Measurements from ENCODE around the gene ZCWPW2. TPM values are rescaled to one million over a fixed set of nuclear protein-coding genes. Genes with fewer than 3 reads are reported as not detected.

The ZCWPW2 gene
- total RNA-seq, 1 experiment from 2014 or later: not detected

DNA sequence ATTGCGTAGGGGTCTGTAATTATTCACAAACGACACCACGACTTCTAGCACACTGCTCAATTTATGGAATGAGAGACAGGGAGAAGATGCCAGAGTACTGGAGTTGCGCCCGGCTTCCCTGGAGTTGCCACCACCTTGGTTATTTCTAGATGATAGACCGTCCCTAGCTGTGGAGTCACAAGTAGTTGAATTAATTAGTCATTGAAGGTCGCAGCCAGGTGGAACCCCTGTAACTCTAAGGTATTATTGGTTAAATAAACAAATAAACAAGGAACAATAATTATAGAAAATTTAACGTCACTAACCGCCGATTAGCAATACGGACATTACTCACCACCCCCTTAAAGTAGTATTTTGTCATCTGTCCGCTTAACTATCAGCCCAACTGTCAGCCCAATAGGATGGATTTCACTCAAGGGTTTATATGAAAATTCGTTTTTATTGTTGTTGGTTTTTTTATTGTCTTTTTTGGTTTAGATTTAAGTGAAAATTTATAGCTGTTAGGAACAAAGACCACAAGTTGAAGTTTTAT is 1.0 kb downstream of the ZCWPW2 start:
- DNase-seq (ENCODE audit: low read depth): no peak

DNA sequence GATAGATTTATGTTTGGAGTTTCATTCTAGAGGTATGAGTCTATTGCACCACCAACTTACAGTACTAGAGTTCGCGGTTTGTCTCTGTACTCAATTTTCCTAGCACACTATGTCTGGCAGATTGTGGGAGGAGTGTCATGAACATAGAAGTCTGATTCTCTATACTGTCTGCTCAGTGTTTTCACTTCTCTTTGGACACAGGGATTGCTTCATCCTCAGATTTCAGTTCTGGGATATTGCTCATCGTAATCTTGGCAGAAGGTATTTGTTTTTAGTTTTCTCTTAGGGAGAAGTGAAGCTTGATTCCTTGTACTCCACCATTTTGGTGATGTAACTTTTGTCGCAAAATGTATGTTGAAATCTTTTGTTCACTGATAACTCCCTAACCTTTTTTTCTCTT is 27.9 kb downstream of the ZCWPW2 start:
- DNase-seq (ENCODE audit: low read depth): peak; percentile 50

DNA sequence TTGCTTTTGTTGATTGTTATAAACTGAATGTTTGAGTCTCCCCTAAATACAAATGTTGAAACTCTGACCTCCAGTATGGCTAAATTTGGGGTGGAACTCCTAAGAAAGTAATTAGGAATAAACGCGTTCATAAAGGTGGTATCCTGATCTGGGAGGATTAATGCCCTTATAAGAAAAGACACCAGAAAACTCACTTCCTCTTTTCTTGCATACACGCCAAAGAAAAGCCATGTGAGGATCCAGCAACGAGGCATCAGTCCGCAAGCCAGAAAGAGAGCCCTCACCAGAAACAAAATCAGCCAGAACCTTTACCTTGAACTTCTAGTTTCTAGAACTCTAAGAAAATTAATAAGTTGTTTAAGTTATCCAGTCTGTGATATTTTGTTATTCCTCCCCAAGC is 37.5 kb downstream of the ZCWPW2 start:
- no peak for DNase-seq (ENCODE audit: low read depth)

DNA sequence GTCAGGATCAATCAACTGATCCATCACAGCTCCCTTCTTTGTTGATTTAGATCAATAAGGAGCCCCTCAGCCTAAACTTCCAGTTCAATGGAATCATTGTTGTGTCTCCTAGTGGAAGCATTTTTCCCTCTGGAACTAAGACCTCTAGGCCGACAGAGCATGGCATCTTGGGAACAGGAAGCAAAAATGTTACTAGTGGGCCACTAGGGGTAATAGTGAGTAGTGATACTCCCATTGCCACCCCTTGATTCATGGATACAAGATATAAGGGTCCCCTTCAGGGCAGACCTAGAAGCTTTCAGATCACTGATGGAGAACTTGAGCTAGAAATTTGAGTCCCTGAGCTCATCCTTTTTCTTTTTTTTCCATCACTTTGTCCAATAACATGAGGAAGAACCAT is 40.5 kb downstream of the ZCWPW2 start:
- DNase-seq (ENCODE audit: low read depth): no peak

DNA sequence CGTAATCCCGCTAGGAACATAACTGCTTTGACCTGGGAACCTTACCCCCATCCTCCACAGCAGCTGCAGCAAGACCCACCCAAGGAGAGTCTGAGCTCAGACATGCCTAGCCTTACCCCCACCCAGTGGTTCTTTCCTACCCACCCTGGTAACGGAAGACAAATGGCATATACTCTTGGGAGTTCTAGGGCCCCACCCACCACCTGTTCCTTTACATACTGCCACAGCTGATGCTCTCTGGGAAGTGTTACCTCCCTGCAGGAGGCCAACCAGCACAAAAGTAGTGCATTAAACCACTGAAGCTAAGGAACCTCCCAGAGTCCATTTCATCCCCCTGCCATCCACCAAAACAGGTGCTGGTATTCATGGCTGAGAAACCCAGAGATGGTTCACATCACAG is 50.7 kb downstream of the ZCWPW2 start:
- no peak for DNase-seq (ENCODE audit: low read depth)

DNA sequence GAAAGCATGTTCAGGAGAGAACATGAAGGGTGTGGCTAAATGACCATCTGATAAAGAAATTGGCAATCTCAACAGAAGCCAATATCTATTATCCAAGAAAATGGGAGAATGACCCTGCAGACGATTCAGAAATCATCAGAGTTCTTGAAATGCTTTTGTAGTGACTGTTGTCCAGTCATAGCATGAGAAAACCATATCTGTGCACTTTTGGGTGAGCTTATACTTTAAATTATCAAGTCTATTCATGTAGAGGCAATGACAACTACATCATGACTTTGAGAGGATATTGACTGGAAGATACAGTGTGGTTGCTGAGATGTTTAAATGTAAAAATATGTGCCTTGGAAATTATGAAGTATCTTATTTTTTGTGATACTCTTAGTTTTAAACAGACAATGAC is 57.7 kb downstream of the ZCWPW2 start:
- DNase-seq (ENCODE audit: low read depth): no peak

DNA sequence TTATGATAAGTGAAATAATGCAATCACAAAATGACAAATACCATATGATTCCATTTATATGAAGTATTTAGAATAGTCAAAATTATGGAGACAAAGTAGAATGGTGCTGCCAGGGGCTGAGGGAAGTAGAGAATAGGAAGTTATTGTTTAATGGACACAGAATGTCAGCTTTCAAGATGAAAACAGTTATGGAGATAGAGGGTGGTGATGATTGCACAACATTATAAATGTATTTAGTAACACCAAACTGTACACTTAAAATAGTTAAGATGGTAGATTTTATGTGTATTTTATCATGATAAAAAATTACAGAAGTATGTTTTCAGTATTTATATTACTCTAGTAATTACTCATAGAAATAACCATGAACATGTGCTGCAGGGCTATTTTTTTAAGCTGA is 100.9 kb downstream of the ZCWPW2 start:
- DNase-seq (ENCODE audit: low read depth): no peak

DNA sequence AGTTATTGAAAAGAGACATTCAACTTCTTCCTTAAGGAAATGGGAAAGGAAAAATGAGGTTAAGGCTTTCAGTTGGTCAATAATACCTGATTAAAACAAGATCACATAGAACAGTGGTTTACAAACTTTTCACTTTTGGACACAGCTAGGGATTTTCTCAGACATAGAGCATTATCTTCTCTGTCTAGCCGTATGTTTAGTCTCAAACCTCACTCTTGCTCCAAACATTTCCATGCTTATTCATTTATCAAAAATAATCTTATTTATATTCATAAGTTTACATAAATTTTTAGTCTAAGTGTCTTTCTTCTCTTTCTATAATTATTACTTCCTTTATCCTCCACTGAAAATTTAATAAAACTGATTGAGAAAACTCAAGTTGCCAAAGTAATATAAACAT is 114.3 kb downstream of the ZCWPW2 start:
- no peak for DNase-seq (ENCODE audit: low read depth)

DNA sequence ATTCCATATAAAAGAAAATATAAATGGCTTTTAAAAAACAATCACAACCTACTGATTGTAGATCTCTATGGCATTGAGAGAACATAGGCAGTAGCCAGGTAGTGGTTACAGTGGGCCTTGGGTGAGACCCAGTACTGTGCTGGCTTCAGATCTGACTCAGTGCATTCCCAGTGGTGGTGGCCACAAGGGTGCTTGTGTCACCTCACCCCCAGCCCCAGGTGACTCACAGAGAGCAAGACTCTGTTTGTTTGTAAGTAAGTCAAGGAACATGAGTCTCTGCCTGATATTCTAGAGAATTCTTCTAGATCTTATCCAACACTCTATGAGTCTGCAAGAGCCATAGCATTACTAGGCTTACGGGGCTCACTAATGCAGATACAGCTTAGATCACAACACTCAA is 118.9 kb downstream of the ZCWPW2 start:
- DNase-seq (ENCODE audit: low read depth): peak; percentile 42

DNA sequence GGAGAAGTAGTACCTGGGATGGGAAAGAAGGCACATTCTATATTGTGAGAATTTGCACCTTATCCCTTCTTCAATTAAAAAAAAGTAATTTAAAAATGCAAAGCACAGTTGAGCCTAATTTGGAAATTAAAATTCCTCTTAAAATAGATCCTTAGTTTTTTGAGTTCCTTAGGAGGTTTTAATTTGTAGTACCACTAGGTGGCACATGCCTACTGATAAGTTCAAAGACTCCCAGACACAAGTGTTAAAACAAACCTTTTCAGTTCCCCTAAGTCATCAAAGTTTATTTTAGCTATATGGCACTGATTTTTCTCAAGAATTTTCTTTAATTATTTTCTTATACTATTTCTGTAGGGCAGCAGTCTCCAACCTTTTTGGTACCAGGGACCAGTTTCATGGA is 127.7 kb downstream of the ZCWPW2 start:
- peak; percentile 17 for DNase-seq (ENCODE audit: low read depth)

DNA sequence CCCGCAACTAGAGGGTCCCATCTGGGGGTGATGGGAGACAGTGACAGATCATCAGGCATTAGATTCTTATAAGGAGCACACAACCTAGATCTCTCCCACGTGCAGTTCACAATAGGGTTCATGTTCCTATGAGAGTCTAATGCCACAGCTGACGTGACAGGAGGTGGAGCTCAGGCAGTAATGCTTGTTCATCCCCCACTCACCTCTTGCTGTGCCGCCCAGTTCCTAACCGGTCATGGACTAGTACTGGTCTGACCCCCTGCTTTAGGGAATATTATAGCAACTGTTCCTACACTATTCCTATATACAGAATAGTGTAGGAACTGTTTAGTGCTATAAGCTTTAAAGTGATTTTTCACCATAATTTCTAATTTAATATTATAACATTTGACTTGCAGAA is 128.2 kb downstream of the ZCWPW2 start:
- DNase-seq (ENCODE audit: low read depth): no peak

DNA sequence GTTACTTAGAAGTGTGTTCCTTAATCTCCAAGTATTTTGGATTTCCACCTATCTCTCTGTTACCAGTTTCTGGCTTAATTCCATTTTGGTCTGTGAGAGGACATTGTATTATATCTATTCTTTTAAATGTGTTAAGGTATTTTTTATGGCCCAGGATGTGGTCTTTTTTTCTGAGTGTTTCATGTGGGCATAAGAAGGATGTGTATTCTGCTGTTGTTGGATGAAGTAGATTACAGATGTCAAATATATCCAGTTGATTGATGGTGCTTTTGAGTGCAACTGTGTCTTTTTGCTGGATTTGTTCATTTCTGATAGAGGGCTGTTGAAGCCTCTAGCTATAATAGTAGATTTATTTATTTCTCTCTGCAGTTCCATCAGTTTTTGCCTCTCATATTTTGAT is 136.6 kb downstream of the ZCWPW2 start:
- DNase-seq (ENCODE audit: low read depth): no peak

DNA sequence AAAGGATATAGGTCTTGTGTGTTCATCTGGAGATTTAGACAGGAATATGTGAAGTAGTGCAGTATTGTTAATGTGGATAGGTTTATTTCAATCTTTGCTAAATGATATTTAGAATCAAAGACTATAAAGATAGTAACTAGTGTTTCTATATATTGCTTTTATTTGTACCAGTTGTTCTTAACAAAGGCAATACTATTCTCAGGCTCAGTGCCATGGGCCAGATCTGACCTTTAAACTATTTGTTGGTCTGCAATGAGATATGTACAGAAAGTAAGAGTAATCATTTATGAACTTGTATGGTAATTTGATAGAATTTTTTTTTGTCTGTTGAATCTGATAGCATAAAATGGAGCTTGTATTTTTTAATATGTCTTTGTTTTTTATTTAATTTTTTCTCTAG is 146.8 kb downstream of the ZCWPW2 start:
- DNase-seq (ENCODE audit: low read depth): no peak

DNA sequence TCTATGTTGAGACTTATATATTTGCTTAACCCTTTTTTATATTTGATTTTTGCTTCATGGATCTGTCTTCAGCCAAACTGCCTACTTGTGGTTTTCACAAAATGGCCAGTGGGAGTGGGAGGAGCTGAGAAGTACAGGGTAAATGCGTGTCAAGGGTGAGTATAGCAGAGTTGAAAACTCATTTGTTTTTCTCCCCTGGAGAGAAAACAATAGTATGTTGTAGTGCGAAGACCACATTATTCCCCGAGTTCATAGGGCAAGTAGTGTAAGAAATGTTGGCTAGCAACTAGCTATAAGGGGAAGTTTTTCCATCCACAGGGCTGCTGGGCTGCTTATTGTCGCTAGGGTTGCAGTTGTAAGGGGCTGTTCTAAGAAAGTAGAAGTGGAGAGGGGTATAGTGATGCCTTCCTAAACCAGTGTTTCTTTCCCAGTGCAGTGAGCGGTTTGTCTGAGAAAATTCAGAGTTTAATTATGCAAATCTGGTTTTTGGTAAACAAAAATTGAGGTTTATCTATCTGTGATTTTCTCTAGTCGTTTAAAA is 153.9 kb downstream of the ZCWPW2 start:
- no peak for DNase-seq (ENCODE audit: low read depth)

DNA sequence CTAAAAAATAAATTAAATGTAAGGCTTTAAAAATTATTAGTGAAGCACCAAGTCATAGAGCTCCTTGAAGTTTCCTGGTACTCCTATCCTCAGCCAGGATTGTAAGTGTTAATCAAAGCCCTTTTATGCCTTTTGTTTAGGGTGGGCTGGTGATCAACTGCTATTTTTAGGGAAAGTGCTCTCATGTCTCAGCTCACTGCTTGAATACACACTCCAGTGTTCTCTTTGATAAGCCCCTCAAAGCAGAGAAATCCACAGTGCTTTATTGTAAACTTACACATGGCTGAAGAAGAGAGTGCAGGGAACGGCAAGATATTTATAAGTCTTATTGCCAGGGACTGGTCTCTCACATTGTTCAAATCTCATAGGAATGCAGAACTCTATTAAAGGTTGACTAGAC is 156.5 kb downstream of the ZCWPW2 start:
- no peak for DNase-seq (ENCODE audit: low read depth)

DNA sequence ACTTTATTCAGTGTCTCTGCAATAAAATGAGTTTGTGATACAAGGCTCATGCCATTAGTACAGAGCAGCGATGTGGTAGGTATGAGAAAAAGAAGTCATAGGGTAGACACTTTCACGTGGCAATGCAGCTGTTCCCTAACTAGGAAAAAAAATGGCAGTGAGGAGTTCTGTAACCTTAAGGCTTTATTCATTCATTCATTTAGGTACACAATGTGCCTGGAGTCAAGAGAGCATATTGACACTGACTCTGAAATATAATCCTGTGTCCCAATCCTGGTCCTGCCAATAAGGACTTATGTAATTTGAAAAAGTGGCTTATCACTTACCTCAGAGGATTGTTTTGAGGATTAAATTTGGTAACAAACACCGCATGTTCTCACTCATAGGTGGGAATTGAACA is 173.1 kb downstream of the ZCWPW2 start:
- no peak for DNase-seq (ENCODE audit: low read depth)

DNA sequence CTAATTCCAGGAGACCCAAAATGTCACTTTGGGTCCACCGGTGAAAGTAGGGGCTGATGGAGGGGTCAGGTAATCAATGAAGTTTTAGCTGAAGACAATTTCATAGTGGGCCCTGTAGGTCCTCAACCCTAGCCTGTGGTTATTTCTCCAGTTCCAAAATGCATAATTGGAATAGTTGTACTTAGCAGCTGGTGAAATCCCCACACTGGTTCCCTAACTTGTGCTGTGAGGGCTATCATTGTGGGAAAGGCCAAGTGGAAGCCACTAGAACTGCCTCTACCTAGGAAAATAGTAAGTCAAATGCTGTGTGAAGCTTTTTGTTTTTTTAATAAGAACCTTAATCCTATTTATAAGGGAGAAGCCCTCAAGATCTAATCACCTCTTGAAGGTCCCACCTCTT is 193.8 kb downstream of the ZCWPW2 start:
- no peak for DNase-seq (ENCODE audit: low read depth)

DNA sequence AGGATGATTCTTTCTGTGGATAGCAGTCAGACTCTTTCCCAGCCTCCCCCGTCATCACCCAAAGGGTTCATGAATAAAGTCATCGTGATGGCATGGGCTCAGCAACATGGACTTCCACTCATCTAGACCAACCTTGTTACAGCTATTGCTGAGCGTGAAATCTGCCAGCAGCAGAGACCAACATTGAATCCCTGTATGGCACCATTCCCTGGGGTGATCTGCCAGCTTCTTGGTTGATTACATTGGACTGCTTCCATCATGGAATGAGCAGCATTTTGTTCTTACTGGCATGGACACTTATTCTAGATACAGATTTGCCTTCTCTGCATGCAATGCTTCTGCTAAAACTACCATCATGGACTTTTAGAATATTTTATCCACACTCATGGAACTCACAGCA is 195.7 kb downstream of the ZCWPW2 start:
- no peak for DNase-seq (ENCODE audit: low read depth)

DNA sequence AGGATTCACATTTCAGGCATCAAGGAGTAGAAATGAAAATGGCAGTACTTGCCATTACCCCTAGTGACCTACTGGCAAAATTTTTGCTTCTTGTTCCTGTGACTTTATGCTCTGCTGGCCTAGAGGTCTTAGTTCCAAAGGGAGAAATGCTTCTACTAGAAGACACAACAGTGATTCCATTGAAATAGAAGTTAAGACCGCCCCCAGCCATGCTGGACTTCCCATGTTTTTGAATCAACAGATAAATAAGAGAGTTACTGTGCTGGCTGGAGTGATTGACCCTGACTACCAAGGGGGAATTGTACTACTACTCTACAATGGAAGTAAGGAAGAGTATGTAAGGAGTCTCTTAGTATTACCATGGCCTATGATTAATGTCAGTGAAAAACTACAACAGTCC is 196.3 kb downstream of the ZCWPW2 start:
- no peak for DNase-seq (ENCODE audit: low read depth)

DNA sequence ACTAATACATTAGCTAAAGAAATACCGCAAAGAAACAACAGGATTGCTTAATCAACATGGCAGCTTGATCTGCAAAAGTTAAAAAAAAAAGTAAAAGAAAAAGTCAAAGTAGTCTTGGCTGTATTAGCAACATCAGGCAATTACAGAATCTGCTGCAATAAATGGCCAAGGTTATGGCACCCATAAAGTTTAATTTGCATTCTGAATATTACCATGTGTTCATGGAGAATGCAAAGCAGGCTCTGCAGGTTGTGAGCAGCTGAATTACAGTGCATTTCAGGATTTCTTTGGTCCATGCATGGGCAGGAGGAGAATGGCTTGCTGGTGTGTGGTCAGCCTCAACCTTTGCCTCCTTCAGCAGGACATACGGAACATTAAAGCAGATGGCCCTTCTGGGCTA is 199.2 kb downstream of the ZCWPW2 start:
- no peak for DNase-seq (ENCODE audit: low read depth)

DNA sequence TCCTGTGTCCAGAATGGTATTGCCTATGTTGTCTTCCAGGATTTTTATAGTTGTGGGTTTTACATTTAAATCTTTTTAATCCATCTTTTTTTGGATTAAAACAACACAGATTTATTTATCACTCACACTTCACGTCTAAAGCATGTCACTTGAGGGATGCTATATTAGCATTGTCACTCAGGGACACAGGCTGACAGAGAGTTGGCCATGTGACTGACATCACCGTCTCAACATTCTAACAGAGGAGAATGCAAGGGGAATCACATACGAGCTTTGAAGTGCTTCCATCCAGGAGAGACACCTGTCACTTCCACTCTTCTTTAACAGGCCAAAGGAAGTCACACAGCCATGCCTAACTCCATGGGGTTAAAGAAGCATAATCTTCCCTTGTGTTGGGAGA is 204.7 kb downstream of the ZCWPW2 start:
- DNase-seq (ENCODE audit: low read depth): no peak

DNA sequence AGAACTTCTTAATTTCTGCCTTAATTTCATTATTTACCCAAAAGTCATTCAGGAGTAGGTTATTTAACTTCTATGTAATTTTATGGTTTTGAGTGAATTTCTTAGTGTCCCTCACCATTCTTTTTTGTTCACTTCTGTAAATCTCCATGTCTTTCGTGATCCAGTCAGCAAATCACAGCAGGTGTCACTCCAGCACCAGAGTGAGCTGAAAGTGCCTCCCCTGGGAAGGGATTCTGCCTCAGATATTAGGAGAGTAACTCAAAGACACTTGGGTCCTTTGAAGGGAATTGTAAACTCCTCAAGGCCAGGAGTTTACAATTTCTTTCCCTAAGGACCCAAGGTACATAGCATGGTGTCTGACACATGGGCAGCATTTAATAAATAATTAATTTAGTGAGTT is 207.7 kb downstream of the ZCWPW2 start:
- no peak for DNase-seq (ENCODE audit: low read depth)

DNA sequence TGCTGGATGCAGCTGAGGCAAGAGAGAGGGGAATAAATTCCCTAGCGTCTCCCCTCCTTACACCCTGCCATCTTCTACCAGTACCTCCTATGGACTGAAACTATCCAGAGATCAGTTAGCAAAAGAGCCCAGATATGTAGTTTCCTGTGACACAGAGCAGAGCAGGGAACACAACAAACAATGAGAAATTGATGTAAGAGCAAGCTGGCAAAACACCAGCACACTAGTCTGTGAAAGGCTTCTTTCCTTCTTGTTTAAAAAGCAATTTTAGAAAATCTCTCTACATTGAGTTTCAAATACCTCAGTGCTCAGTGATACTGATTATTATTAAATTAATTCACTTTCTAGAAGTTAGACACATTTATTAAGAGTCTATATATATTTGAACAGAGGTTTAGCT is 215.7 kb downstream of the ZCWPW2 start:
- DNase-seq (ENCODE audit: low read depth): no peak

DNA sequence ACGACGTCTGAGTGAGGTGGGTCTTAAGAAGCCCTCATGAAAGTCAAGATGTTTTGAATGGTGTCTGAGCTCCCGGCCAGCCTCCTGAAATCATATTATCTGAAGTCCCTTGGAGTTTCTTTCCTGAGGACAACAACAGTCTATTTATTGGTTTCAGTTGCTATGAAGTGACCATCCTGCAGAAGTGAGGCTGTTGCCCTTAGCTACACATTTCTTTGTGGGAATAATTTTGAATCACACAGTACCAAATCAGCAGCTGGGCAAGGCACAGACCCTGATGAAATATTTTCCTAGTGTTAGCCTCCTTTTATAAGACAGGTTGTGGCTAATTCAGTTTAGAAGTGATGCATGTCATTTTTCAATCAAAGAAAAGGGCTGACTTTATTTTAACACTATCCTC is 220.8 kb downstream of the ZCWPW2 start:
- DNase-seq (ENCODE audit: low read depth): no peak
